ENCODE data around the gene HBE1. TPM values are rescaled to one million over a fixed set of nuclear protein-coding genes. Genes with fewer than 3 reads are reported as not detected.

HBE1 gene
- total RNA-seq, 1 donor from 2014 or later, result 1.3 TPM

- Mint-ChIP-seq H3K27ac (no peak overlapping the region), H3K4me3 (no peak overlapping the region), H3K9me3 (no peaks in the 10 kb centered on the region), H3K36me3 (no peaks in the 10 kb centered on the region), H3K27me3 (no peaks in the 10 kb centered on the region), H3K4me1 (ENCODE audit: unreplicated experiment) (no peaks in the 10 kb centered on the region)
- TF ChIP-seq CTCF (conservative IDR thresholded peaks at IDR 0.05), result no peak
- no peak for DNase-seq (ENCODE audit: extremely low spot score, unreplicated experiment)
Observed at GRCh38 chr11:5288108-5288905, 18.6 kb upstream of the HBE1 start.

- Mint-ChIP-seq H3K27ac (no peak overlapping the region), H3K27me3 (no peaks in the 10 kb centered on the region), H3K9me3 (no peaks in the 10 kb centered on the region), H3K4me3 (no peak overlapping the region), H3K4me1 (ENCODE audit: unreplicated experiment) (no peaks in the 10 kb centered on the region), H3K36me3 (no peaks in the 10 kb centered on the region)
- no peak for DNase-seq (ENCODE audit: extremely low spot score, unreplicated experiment)
- TF ChIP-seq CTCF (conservative IDR thresholded peaks at IDR 0.05), result no peak
Observed at GRCh38 chr11:5286901-5287300, 17.2 kb upstream of the HBE1 start.

- H3K4me1 Mint-ChIP-seq (ENCODE audit: unreplicated experiment), result no peaks in the 10 kb centered on the region
- no peaks in the 10 kb centered on the region for H3K9me3 Mint-ChIP-seq
- H3K27ac Mint-ChIP-seq, result no peak overlapping the region
- H3K4me3 Mint-ChIP-seq, result no peak overlapping the region
- H3K27me3 Mint-ChIP-seq, result no peaks in the 10 kb centered on the region
- no peaks in the 10 kb centered on the region for H3K36me3 Mint-ChIP-seq
- no peak for DNase-seq (ENCODE audit: extremely low spot score, unreplicated experiment)
- no peak for TF ChIP-seq CTCF (conservative IDR thresholded peaks at IDR 0.05)
Observed at GRCh38 chr11:5286351-5286750, 16.6 kb upstream of the HBE1 start.

GRCh38 chr11:5285703-5286340 lies 16.1 kb upstream of the HBE1 start:
- Mint-ChIP-seq H3K36me3 (no peaks in the 10 kb centered on the region), H3K27ac (no peak overlapping the region), H3K4me3 (no peak overlapping the region), H3K4me1 (ENCODE audit: unreplicated experiment) (no peaks in the 10 kb centered on the region), H3K27me3 (no peaks in the 10 kb centered on the region), H3K9me3 (no peaks in the 10 kb centered on the region)
- TF ChIP-seq CTCF (conservative IDR thresholded peaks at IDR 0.05), result no peak
- DNase-seq (ENCODE audit: extremely low spot score, unreplicated experiment), result no peak

GRCh38 chr11:5284637-5285036 lies 14.9 kb upstream of the HBE1 start:
- Mint-ChIP-seq H3K36me3 (no peaks in the 10 kb centered on the region), H3K27ac (no peak overlapping the region), H3K9me3 (no peaks in the 10 kb centered on the region), H3K4me1 (ENCODE audit: unreplicated experiment) (no peaks in the 10 kb centered on the region), H3K4me3 (no peak overlapping the region), H3K27me3 (no peaks in the 10 kb centered on the region)
- no peak for DNase-seq (ENCODE audit: extremely low spot score, unreplicated experiment)
- TF ChIP-seq CTCF (conservative IDR thresholded peaks at IDR 0.05), result no peak

All from type B pancreatic cell (in vitro differentiated cells).